Lower lobe of right lung (tissue), 2 donors: ENCODE measurements around the gene CTSS. TPM values are rescaled to one million over a fixed set of nuclear protein-coding genes. Genes with fewer than 3 reads are reported as not detected.

Experiments
- ATAC-seq, 2 donors: fragments of 200-7000 bp; cut with Tn5 transposase; one replicate each; pipeline ENCODE4 v1.9.1; 2020 to 2022; ENCODE audit warnings: mild to moderate bottlenecking in 2 of 2, moderate library complexity in 2 of 2
- DNase-seq: peaks from one replicate; pipeline ENCODE4 v3.0.0-alpha.2; 2020
- H3K27ac ChIP-seq: fragments of 200-600 bp; one replicate; pipeline ENCODE4 v1.8.0; 2022
- H3K27me3 ChIP-seq: fragments of 200-600 bp; one replicate; pipeline ENCODE4 v1.8.0; 2022; ENCODE audit warnings: low read depth
- H3K36me3 ChIP-seq: fragments of 200-600 bp; one replicate; pipeline ENCODE4 v1.8.0; 2022; ENCODE audit warnings: mild to moderate bottlenecking
- H3K4me1 ChIP-seq: fragments of 200-600 bp; one replicate; pipeline ENCODE4 v1.8.0; 2022
- H3K4me3 ChIP-seq: fragments of 200-600 bp; one replicate; pipeline ENCODE4 v1.8.0; 2022; ENCODE audit warnings: mild to moderate bottlenecking
- H3K9me3 ChIP-seq: fragments of 200-600 bp; one replicate; pipeline ENCODE4 v1.8.0; 2022
- CTCF ChIP-seq: fragments of 200-600 bp; IDR thresholded peaks from one replicate; pipeline ENCODE4 v1.8.0; 2022; ENCODE audit warnings: antibody characterized with exemption, mild to moderate bottlenecking
- intact Hi-C: fragments of 100-400 bp; cut with DNase I; formaldehyde crosslinking; loops from one replicate; pipeline ENCODE4 v1.11.0; 2022
- total RNA-seq: library from RNA; stranded (reverse); fragmentation: NEBNext Ultra II Directional; extraction: Animal tissue kit (Norgen Biotek cat#: 25700); gene quantifications from one replicate; pipeline ENCODE4 v1.2.1, GENCODE V29; 2021
- donor health status: DM: no; HTN: yes; CAD: no; lungs with severe emphysema.

Gene CTSS
- total RNA-seq, 1 donor from 2014 or later = 824 TPM

GRCh38 chr1:150808121-150808520 is 42.5 kb upstream of the CTSS start, which contains the start of gene CTSK:
TSS of gene CTSK (minus strand) at chr1:150808260. CDS start at chr1:150806805, 1,455 bp downstream.
- TF ChIP-seq CTCF = no peak

DNA sequence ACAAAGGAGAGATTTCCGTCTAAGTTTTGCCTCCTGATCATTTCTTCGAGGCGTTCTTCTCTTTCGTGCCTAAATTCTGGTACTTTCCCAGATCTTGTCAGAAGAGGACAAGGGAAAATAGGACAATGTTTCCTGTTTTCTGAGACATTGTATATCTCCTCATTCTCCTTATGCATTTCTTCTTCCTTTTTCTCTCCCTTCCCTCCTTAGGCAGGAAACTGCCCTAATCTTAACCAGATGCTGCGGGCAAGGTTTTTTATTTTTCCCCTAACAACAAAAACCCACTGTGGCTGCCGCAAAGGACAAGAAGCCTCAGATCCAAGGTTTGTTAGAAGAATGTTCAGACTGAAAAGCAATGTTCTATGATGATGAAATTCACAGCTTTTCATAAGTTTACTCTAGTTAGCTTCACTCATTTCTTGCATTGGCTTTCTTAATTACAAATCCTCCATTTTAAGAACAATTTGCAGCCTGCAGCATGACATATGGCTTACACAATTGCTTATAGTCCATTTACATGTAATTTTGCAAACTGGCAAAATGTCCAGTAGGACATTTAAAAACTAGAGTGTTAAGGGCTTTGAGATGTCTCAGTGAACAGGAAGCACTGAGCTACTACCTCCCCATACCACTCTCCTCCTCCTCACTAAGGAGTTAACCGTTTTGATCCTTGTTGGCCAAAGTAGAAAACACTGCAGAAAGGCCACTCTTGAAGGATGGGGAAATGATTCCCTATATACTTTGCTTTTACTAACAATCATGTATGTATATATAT is 41.9 kb upstream of the CTSS start:
- intact Hi-C loops = no loop called here
- no peak for TF ChIP-seq CTCF
- Histone ChIP-seq H3K27me3 (no peaks in the 10 kb centered on the region), H3K4me1 (peaks cover 21% of the 10 kb centered on the region), H3K9me3 (no peaks in the 10 kb centered on the region), H3K36me3 (peaks cover 40% of the 10 kb centered on the region), H3K27ac (no peak overlapping the region), H3K4me3 (peak overlapping the region; percentile 44)
- ATAC-seq = no peak
- DNase-seq = no peak

More at GRCh38 chr1:150808121-150808520, 42.5 kb upstream of the CTSS start, which contains the start of gene CTSK:
- Histone ChIP-seq H3K27me3 (no peaks in the 10 kb centered on the region), H3K9me3 (no peaks in the 10 kb centered on the region), H3K4me3 (peak within 1 kb of the TSS; percentile 44), H3K27ac (no peak within 1 kb of the TSS), H3K4me1 (peaks cover 21% of the 10 kb centered on the region), H3K36me3 (peaks cover 43% of the 10 kb centered on the region)
- intact Hi-C loops = no loop called here
- DNase-seq = no peak
- ATAC-seq = no peak

DNA sequence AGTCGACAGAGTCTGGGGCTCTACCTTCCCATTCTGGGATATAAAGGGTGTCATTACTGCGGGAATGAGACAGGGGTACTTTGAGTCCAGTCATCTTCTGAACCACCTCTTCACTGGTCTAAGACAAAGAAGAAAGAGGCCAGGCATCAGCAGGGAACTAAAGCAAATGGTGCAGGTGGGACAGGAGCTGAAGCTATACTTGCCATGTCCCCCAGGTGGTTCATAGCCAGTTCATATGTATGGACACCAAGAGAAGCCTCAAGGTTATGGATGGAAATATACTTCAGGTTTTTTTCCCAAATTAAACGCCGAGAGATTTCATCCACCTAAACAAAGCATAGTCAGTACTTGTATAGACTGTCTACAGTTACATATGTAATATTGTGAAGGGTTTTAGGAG is 40.3 kb upstream of the CTSS start:
- no peak for TF ChIP-seq CTCF
- intact Hi-C loops = no loop called here
- H3K4me1 ChIP-seq = peaks cover 21% of the 10 kb centered on the region
- H3K36me3 ChIP-seq = peaks cover 28% of the 10 kb centered on the region
- ATAC-seq (no peak), DNase-seq (no peak)
- H3K4me3 ChIP-seq = no peak overlapping the region
- H3K27ac ChIP-seq = no peak overlapping the region
- H3K27me3 ChIP-seq = no peaks in the 10 kb centered on the region
- no peaks in the 10 kb centered on the region for H3K9me3 ChIP-seq

DNA sequence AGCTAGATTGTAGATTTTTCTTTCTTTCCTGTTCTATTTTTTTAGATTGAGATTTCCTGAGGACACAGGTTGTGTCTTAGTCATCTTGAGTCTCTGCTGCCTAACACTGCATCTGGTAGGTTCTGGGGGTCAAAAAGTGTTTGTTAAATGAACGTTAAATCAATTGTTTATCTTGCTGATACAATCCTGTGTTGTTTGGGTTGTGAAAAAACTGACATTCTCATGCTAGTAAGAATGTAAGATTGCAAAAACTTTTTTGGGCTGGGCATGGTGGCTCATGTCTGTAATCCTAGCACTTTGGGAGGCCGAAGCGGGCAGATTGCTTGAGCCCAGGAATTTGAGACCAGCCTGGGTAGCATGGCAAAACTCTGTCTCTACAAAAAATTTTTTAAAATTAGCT is 39.1 kb upstream of the CTSS start:
- Histone ChIP-seq H3K4me3 (no peak overlapping the region), H3K9me3 (no peaks in the 10 kb centered on the region), H3K4me1 (peaks cover 21% of the 10 kb centered on the region), H3K27me3 (no peaks in the 10 kb centered on the region), H3K36me3 (peaks cover 29% of the 10 kb centered on the region), H3K27ac (no peak overlapping the region)
- DNase-seq = no peak
- ATAC-seq = no peak
- intact Hi-C loops = no loop called here
- no peak for TF ChIP-seq CTCF

DNA sequence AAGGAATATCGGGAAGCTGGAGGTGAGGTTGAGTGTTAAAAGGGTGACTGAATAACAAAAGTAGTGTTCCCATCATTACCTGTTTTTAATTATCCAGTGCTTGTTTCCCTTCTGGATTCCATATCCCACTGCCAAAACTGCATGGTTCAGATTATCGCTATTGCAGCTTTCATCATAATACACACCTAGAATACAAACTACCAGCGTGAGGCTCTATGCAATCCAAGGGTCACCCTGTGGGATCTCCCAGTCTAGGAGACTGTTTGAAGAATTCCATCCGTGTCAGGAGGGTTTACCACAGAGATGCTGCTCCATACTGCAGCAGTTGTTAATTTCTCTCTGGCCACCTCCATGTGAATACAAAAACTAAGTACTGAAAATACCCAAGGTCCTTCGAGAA is 33.5 kb upstream of the CTSS start:
- Histone ChIP-seq H3K36me3 (peaks cover 68% of the 10 kb centered on the region), H3K9me3 (no peaks in the 10 kb centered on the region), H3K4me1 (no peaks in the 10 kb centered on the region), H3K27me3 (no peaks in the 10 kb centered on the region), H3K27ac (no peak overlapping the region), H3K4me3 (no peak overlapping the region)
- ATAC-seq = no peak
- TF ChIP-seq CTCF = no peak
- DNase-seq = no peak
- intact Hi-C loops = no loop called here
